Gastroesophageal sphincter (tissue), 3 donors: ENCODE measurements around the gene ZC3H14.

ENCODE experiments used
- CTCF ChIP-seq, 4 experiments: fragments of 200-600 bp in 2 of 4; fragments of 450-650 bp in 2 of 4; sonication (generic) in 1 of 4; IDR thresholded peaks; one replicate each; pipeline ENCODE4 v1.5.1; 2017 to 2019; ENCODE audit warnings: antibody characterized with exemption in 4 of 4, mild to moderate bottlenecking in 2 of 4, moderate library complexity in 2 of 4
- EP300 ChIP-seq: sonication (generic); formaldehyde crosslinking; IDR thresholded peaks from one replicate; pipeline ENCODE4 v1.6.1; 2017; ENCODE audit warnings: antibody characterized with exemption, mild to moderate bottlenecking
- POLR2A ChIP-seq, 2 donors: fragments of 450-650 bp; IDR thresholded peaks; one replicate each; pipeline ENCODE4 v1.6.1; 2017; ENCODE audit warnings: antibody characterized with exemption in 2 of 2, mild to moderate bottlenecking in 2 of 2, moderate library complexity in 1 of 2
- POLR2AphosphoS5 ChIP-seq: sonication (generic); formaldehyde crosslinking; IDR thresholded peaks from one replicate; pipeline ENCODE4 v1.6.1; 2017; ENCODE audit warnings: antibody characterized with exemption

DNA sequence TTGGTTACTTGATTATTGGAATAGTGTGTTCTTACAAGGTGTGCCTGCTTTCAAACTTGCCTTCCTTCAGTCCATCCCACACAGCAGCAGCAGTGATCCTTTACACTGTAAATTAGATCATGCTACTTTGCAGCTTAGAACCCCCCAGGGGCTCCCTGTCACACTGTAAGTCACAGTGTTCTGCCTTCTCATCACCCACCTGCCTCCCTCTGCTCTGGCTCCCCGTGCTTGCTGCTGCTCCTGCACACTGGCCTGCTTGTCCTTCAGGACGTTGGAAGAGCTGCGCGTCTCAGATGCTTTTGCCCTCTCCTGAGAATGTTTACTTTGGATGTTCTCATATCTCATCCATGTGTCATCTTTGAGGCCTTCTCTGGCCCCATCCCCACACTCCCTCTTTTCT lies 27.3 kb downstream of the ZC3H14 start:
- TF ChIP-seq CTCF (IDR thresholded peaks at IDR 0.05), result no peak
- TF ChIP-seq POLR2A (IDR thresholded peaks at IDR 0.05), result no peak
- no peak for TF ChIP-seq EP300
- no peak for TF ChIP-seq POLR2AphosphoS5
